Dedifferentiated amniotic fluid mesenchymal stem cell (primary cell): ENCODE measurements around the gene SSBP1.
"Not testable (repeated sequence)": the region's sequence is repeated elsewhere in the genome, so short reads cannot be mapped to it uniquely, and the experiment has no call there.

ENCODE experiments used
- DNase-seq: peaks from one replicate; pipeline ENCODE4 v3.0.0-alpha.2; 2016; ENCODE audit errors: extremely low spot score

SSBP1 gene

GRCh38 chr7:141770083-141770583 is 32.0 kb downstream of the SSBP1 start:
- DNase-seq, result not testable (repeated sequence)

- no peak for DNase-seq
These were observed 38.2 kb downstream of the SSBP1 start, which contains the start of gene TAS2R4 for GRCh38 chr7:141776374-141776773. Gene TAS2R4 (plus strand): TSS chr7:141776674. CDS start chr7:141778489, 1,815 bp downstream.

GRCh38 chr7:141785706-141786552 is 47.8 kb downstream of the SSBP1 start:
- no peak for DNase-seq

DNA sequence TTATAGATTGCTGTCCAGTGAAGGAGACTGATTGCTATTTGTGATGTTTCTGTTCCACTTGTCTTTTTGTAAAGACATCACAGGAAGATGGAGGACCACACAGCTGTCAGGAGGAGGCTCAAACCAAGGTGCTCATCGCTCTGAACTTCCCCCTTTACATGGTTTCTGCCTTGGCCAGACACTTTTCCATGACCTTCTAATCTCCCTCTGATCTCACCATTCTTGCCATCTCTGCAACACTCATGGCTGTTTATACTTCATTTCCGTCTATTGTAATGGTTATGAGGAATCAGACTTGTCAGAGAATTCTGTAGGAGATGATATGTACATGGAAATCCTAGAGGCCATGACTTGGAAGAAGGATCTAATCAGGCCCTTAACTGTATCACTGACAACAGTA is 50.1 kb downstream of the SSBP1 start:
- no peak for DNase-seq

DNA sequence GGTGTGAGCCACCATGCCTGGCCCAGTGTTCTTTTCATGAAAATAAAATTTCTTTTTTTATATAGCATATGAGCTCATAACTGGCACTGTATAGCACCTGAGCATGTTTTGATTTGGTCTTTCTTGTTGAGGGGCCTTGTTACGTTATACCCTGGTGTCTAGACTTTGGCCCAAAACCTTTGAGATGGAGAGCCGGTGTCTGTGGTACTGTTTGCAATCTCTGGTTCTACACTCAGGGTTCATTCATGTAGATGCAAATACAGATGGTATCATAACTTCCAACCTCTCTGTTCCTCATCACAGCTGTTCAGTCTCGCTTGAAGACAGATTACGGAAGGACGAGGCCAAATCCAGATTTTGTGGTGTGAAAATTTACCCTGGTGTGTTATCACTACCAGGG is 51.8 kb downstream of the SSBP1 start, which contains the start of gene TAS2R5:
Gene TAS2R5 (plus strand): TSS at position 301 of the 400 bp plus-strand sequence. CDS start 145 bp downstream, outside the sequence.
- DNase-seq, result no peak

GRCh38 chr7:141792526-141792925 is 54.4 kb downstream of the SSBP1 start:
- no peak for DNase-seq
